CD14-positive monocyte (primary cell): ENCODE results near the gene FAM181A. TPM values are rescaled to one million over a fixed set of nuclear protein-coding genes. Genes with fewer than 3 reads are reported as not detected.

Source experiments
- DNase-seq, 3 donors: peaks; one replicate each; pipeline ENCODE4 v3.0.0-alpha.2; 2011 to 2022
- H2AFZ ChIP-seq: 2 replicates; pipeline ENCODE4 v1.6.0; 2012; ENCODE audit warnings: mild to moderate bottlenecking, low read depth, low read length, inconsistent platforms; ENCODE audit not compliant: insufficient read depth, poor library complexity, severe bottlenecking
- H3K27ac ChIP-seq, 2 donors: 1 replicate in 1 of 2; 2 replicates in 1 of 2; pipeline ENCODE4 v1.5.1; 2012 to 2013; ENCODE audit warnings: low read length in 2 of 2, control low read depth in 1 of 2, inconsistent platforms in 1 of 2, low read depth in 1 of 2, mild to moderate bottlenecking in 1 of 2
- H3K27me3 ChIP-seq, 2 donors: one replicate each; pipeline versions ENCODE4 v1.6.0 to v1.6.1; 2011 to 2013; ENCODE audit warnings: low read length in 2 of 2; ENCODE audit not compliant: control insufficient read depth in 2 of 2, insufficient read depth in 2 of 2
- H3K36me3 ChIP-seq, 2 donors: replicated peaks in 1 of 2; 1 replicate in 1 of 2; 2 replicates in 1 of 2; pipeline versions ENCODE4 v1.5.1 to v1.6.1; 2012 to 2013; ENCODE audit warnings: low read length in 2 of 2, control low read depth in 1 of 2, inconsistent platforms in 1 of 2, mild to moderate bottlenecking in 1 of 2; ENCODE audit not compliant: insufficient read depth in 2 of 2, control insufficient read depth in 1 of 2
- H3K4me1 ChIP-seq, 2 donors: 1 replicate in 1 of 2; 2 replicates in 1 of 2; pipeline versions ENCODE4 v1.5.1 to v1.6.1; 2012 to 2013; ENCODE audit warnings: low read length in 2 of 2, control low read depth in 1 of 2, inconsistent platforms in 1 of 2, mild to moderate bottlenecking in 1 of 2, moderate library complexity in 1 of 2; ENCODE audit not compliant: insufficient read depth in 2 of 2, control insufficient read depth in 1 of 2
- H3K4me2 ChIP-seq: replicated peaks from 2 replicates; pipeline ENCODE3; 2012; ENCODE audit warnings: low read length, moderate library complexity, mild to moderate bottlenecking; ENCODE audit not compliant: poor library complexity, severe bottlenecking; ENCODE audit errors: extremely low read depth
- H3K4me3 ChIP-seq, 3 experiments: fragments of 200-600 bp in 1 of 3; sonication (generic) in 1 of 3; replicated peaks in 1 of 3; 1 replicate in 2 of 3; 2 replicates in 1 of 3; pipeline ENCODE4 v1.5.1; 2011 to 2013; ENCODE audit warnings: low read length in 3 of 3, mild to moderate bottlenecking in 3 of 3, control low read depth in 2 of 3, low read depth in 2 of 3, inconsistent platforms in 1 of 3, moderate library complexity in 1 of 3
- H3K79me2 ChIP-seq: 2 replicates; pipeline ENCODE4 v1.6.0; 2012; ENCODE audit warnings: mild to moderate bottlenecking, control low read depth, inconsistent platforms, low read length, moderate library complexity; ENCODE audit not compliant: insufficient read depth
- H3K9ac ChIP-seq: 2 replicates; pipeline ENCODE4 v1.6.0; 2017; ENCODE audit warnings: low read length, mild to moderate bottlenecking; ENCODE audit not compliant: insufficient read depth, poor library complexity, severe bottlenecking
- H3K9me3 ChIP-seq, 2 donors: replicated peaks in 1 of 2; 1 replicate in 1 of 2; 2 replicates in 1 of 2; pipeline versions ENCODE4 v1.5.1 to v1.6.1; 2012 to 2013; ENCODE audit warnings: low read length in 2 of 2, control low read depth in 1 of 2; ENCODE audit not compliant: control insufficient read depth in 1 of 2, insufficient read depth in 1 of 2
- H4K20me1 ChIP-seq: 2 replicates; pipeline ENCODE4 v1.6.0; 2012; ENCODE audit warnings: mild to moderate bottlenecking, low read length, control low read depth, moderate library complexity; ENCODE audit not compliant: insufficient read depth
- H3K27ac Mint-ChIP-seq, 7 donors: one replicate each; pipeline ENCODE4 v1.8.0; 2020; ENCODE audit warnings: mild to moderate bottlenecking in 7 of 7, mixed read lengths in 7 of 7, moderate library complexity in 6 of 7, inconsistent platforms in 2 of 7
- H3K27me3 Mint-ChIP-seq, 3 donors: one replicate each; pipeline ENCODE4 v1.8.0; 2021 to 2022; ENCODE audit warnings: low read depth in 3 of 3, mild to moderate bottlenecking in 3 of 3, mixed read lengths in 3 of 3, moderate library complexity in 3 of 3, inconsistent platforms in 1 of 3
- H3K36me3 Mint-ChIP-seq, 2 donors: one replicate each; pipeline ENCODE4 v1.8.0; 2020; ENCODE audit warnings: mixed read lengths in 2 of 2, inconsistent platforms in 1 of 2, mild to moderate bottlenecking in 1 of 2
- H3K4me1 Mint-ChIP-seq: one replicate; pipeline ENCODE4 v1.8.0; 2020; ENCODE audit warnings: mild to moderate bottlenecking, mixed read lengths
- H3K4me3 Mint-ChIP-seq, 2 donors: one replicate each; pipeline ENCODE4 v1.8.0; 2020; ENCODE audit warnings: mild to moderate bottlenecking in 2 of 2, mixed read lengths in 2 of 2, moderate library complexity in 1 of 2
- H3K9me3 Mint-ChIP-seq, 7 donors: one replicate each; pipeline ENCODE4 v1.8.0; 2020 to 2022; ENCODE audit warnings: mixed read lengths in 7 of 7, mild to moderate bottlenecking in 6 of 7, moderate library complexity in 6 of 7, inconsistent platforms in 2 of 7
- WGBS: methylation state at CpG from one replicate; pipeline ENCODE4 v1.1.5; 2013; ENCODE audit warnings: missing lambda C conversion rate; ENCODE audit not compliant: insufficient coverage; 5-methylcytosine and 5-hydroxymethylcytosine counted together
- intact Hi-C, 2 donors: fragments of 100-400 bp; cut with micrococcal nuclease; formaldehyde crosslinking; loops; one replicate each; pipeline versions ENCODE4 v1.15.0 to v1.15.1; 2023
- polyA plus RNA-seq, 3 donors: library from polyadenylated mRNA; depleted of rRNA in 1 of 3; unstranded in 2 of 3; stranded (reverse) in 1 of 3; fragments of 300-500 nt in 2 of 3; fragments of >200 nt in 1 of 3; fragmentation: Illumina TruSeq in 2 of 3; gene quantifications; 1 replicate in 2 of 3; 2 replicates in 1 of 3; pipeline ENCODE4 v1.2.3, GENCODE V29; 2012 to 2021
- TF ChIP-seq, protein P1 (sequence below): fragments of 200-600 bp; IDR thresholded peaks from one replicate; pipeline ENCODE4 v1.8.0; 2022; ENCODE audit warnings: antibody characterized with exemption, mild to moderate bottlenecking

The FAM181A gene
- polyA plus RNA-seq, 3 donors: not detected

DNA sequence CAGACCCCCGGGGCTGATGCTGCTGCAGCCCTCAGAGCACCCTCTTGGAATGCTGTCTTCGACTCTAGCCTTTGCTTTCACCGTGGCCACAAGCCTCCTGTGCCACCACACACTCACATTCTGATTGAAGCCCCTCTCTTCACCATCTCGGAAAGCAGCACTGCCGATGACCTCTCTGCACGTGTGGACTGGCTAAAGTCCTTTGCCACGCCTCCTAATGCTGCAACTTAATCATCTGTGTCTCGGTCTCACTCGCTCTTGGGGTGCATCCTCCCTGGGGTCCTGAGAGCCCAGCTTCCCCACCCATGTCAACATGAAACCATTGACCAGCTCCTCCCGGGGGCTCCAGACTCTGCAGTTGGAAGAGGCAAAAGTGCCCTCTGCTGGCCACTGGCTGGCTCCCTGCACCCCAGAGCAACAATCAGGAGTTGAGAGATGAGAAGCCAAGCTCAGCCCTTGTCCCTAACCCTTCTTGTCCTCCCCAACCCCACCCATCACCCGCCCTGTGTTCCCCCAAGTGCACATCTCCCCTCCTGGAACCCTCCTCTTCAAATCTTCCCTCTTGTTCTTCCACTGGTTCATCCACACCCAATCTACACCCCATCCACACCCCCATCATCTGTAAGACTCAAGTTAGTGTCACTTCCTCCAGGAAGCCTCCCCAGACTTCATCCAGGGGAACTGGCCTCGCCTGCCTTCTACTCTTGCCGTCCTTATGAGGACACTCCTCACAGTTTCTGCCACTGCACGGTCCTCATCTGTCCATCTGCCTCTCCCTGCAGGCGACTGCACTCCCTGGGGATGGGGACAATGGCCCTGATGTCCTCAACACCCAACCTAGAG, 23.6 kb upstream of the FAM181A start:
- no peak overlapping the region for H2AFZ ChIP-seq
- Mint-ChIP-seq H3K9me3 (peaks cover 0 to 14% (median 5%) of the 10 kb centered on the region in 7 donors), H3K27ac (peak overlapping the region in 1 of 7 donors; percentile 34), H3K4me3 (no peak overlapping the region), H3K36me3 (no peaks in the 10 kb centered on the region), H3K27me3 (peaks cover 7 to 10% (median 9%) of the 10 kb centered on the region in 3 donors), H3K4me1 (peaks cover 1% of the 10 kb centered on the region)
- TF ChIP-seq, protein P1, sequence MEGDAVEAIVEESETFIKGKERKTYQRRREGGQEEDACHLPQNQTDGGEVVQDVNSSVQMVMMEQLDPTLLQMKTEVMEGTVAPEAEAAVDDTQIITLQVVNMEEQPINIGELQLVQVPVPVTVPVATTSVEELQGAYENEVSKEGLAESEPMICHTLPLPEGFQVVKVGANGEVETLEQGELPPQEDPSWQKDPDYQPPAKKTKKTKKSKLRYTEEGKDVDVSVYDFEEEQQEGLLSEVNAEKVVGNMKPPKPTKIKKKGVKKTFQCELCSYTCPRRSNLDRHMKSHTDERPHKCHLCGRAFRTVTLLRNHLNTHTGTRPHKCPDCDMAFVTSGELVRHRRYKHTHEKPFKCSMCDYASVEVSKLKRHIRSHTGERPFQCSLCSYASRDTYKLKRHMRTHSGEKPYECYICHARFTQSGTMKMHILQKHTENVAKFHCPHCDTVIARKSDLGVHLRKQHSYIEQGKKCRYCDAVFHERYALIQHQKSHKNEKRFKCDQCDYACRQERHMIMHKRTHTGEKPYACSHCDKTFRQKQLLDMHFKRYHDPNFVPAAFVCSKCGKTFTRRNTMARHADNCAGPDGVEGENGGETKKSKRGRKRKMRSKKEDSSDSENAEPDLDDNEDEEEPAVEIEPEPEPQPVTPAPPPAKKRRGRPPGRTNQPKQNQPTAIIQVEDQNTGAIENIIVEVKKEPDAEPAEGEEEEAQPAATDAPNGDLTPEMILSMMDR: no peak
- peaks cover 0 to 9% of the 10 kb centered on the region in 2 donors for H3K9me3 ChIP-seq
- H3K9ac ChIP-seq: no peak overlapping the region
- H3K4me2 ChIP-seq: no peak overlapping the region
- no peak overlapping the region for H3K27ac ChIP-seq
- H3K36me3 ChIP-seq: no peaks in the 10 kb centered on the region
- intact Hi-C loops: no loop called here
- no peak for DNase-seq
- H3K4me1 ChIP-seq: no peaks in the 10 kb centered on the region
- no peaks in the 10 kb centered on the region for H3K27me3 ChIP-seq
- H3K79me2 ChIP-seq: no peaks in the 10 kb centered on the region
- H4K20me1 ChIP-seq: no peaks in the 10 kb centered on the region
- no peak overlapping the region for H3K4me3 ChIP-seq
- WGBS: 61% methylated on average over 14 of the region's 15 CpGs

DNA sequence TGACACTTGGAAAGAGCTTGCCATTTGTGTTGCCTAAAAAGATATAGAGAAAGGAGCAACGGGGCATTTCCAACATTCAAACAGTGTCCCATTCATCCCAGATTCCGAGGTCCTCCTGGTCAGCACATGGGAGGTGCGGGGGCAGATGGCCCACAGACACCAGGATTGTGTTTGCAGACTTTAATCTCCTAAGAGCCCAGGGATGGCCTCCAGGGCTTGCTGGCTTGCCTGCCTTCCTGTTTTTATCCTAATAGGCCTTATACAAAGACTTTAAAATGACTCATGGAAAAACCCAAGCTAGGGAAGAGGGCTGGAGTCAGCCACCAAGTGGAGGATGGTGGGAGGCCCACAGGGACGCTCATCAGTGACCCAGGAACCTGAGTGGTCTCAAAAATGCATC, 21.5 kb upstream of the FAM181A start:
- 73% methylated on average over 3 of the region's 4 CpGs for WGBS
- Mint-ChIP-seq H3K4me3 (no peak overlapping the region), H3K36me3 (no peaks in the 10 kb centered on the region), H3K27ac (no peak overlapping the region), H3K9me3 (peaks cover 2 to 9% (median 3%) of the 10 kb centered on the region in 7 donors), H3K27me3 (peaks cover 7 to 9% (median 9%) of the 10 kb centered on the region in 3 donors), H3K4me1 (peaks cover 1% of the 10 kb centered on the region)
- TF ChIP-seq, protein P1: no peak
- intact Hi-C loops: no loop called here
- no peak for DNase-seq
- Histone ChIP-seq H3K4me1 (no peaks in the 10 kb centered on the region), H3K4me3 (no peak overlapping the region), H3K36me3 (no peaks in the 10 kb centered on the region), H3K27ac (no peak overlapping the region), H3K79me2 (no peaks in the 10 kb centered on the region), H4K20me1 (no peaks in the 10 kb centered on the region), H3K4me2 (no peak overlapping the region), H3K9me3 (peaks cover 0 to 3% of the 10 kb centered on the region in 2 donors), H2AFZ (no peak overlapping the region), H3K27me3 (no peaks in the 10 kb centered on the region), H3K9ac (no peak overlapping the region)
